HepG2 (cell line): ENCODE results near the gene DENND11. TPM values are rescaled to one million over a fixed set of nuclear protein-coding genes. Genes with fewer than 3 reads are reported as not detected.

Experiments
- ATAC-seq: fragments of 200-7000 bp; cut with Tn5 transposase; 3 replicates; pipeline ENCODE4 v1.9.1; 2020; ENCODE audit warnings: mild to moderate bottlenecking, moderate library complexity
- BruUV-seq: library from RNA; stranded (reverse); fragments of 400-500 nt; replicated peaks from 2 replicates; lab custom pipeline; 2021; lab: Mats Ljungman, UMichigan
- CTCF ChIA-PET: fragments of 300-600 bp; formaldehyde crosslinking; extraction: SDS; loops from one replicate; lab custom pipeline; 2021; ENCODE audit warnings: low total read pairs, inconsistent platforms, low intra/inter-chr PET ratio; lab: Yijun Ruan, JAX
- POLR2A ChIA-PET: fragments of 350-600 bp; sonication (Branson Sonifier 250); formaldehyde crosslinking; loops from one replicate; lab custom pipeline; 2020; ENCODE audit warnings: antibody characterized with exemption, inconsistent platforms; lab: Yijun Ruan, JAX
- DNase-seq: peaks from one replicate; pipeline ENCODE4 v3.0.0-alpha.2; 2015; ENCODE audit warnings: low spot score
- FAIRE-seq: peaks from 3 replicates; lab custom pipeline; 2011; peaks lifted over from hg19 to GRCh38; lab: Jason Lieb, UNC
- H2AFZ ChIP-seq: one replicate; pipeline ENCODE4 v1.6.1; 2011; ENCODE audit warnings: low read length, inconsistent platforms
- H3K27ac ChIP-seq: fragments of 300-600 bp; 3 replicates; pipeline ENCODE4 v1.8.0; 2011; ENCODE audit warnings: mixed run types, mild to moderate bottlenecking, mixed read lengths, low read length, inconsistent platforms; ENCODE audit not compliant: insufficient read depth; ENCODE audit errors: extremely low read length
- H3K27me3 ChIP-seq, 2 experiments: fragments of 200-600 bp in 1 of 2; 2 replicates in 1 of 2; 3 replicates in 1 of 2; pipeline versions ENCODE4 v1.6.0 to v1.8.0; 2011; ENCODE audit warnings: low read length in 2 of 2, mild to moderate bottlenecking in 2 of 2, moderate library complexity in 2 of 2, inconsistent platforms in 1 of 2; ENCODE audit not compliant: insufficient read depth in 2 of 2, control insufficient read depth in 1 of 2
- H3K36me3 ChIP-seq, 2 experiments: fragments of 200-600 bp in 1 of 2; replicated peaks in 1 of 2; 2 replicates in 1 of 2; 3 replicates in 1 of 2; pipeline versions ENCODE4 v1.5.1 to v1.8.0; 2011; ENCODE audit warnings: low read length in 2 of 2, inconsistent platforms in 1 of 2; ENCODE audit not compliant: insufficient read depth in 2 of 2, control insufficient read depth in 1 of 2
- H3K4me1 ChIP-seq: 2 replicates; pipeline ENCODE4 v1.5.1; 2012; ENCODE audit warnings: low read length, inconsistent platforms; ENCODE audit not compliant: insufficient read depth
- H3K4me2 ChIP-seq: 2 replicates; pipeline ENCODE4 v1.6.0; 2011; ENCODE audit warnings: low read depth, low read length, inconsistent platforms
- H3K4me3 ChIP-seq, 3 experiments: fragments of 200-600 bp in 1 of 3; sonication (generic), shearing (Covaris generic) in 1 of 3; replicated peaks in 1 of 3; 2 replicates each; pipeline ENCODE4 v1.5.1; 2011 to 2016; ENCODE audit warnings: low read length in 3 of 3, inconsistent platforms in 2 of 3, low read depth in 2 of 3, mild to moderate bottlenecking in 2 of 3, control low read depth in 1 of 3, mixed read lengths in 1 of 3; ENCODE audit not compliant: insufficient read depth in 1 of 3
- H3K79me2 ChIP-seq: one replicate; pipeline ENCODE4 v1.6.1; 2011; ENCODE audit warnings: low read length, inconsistent platforms; ENCODE audit not compliant: insufficient read depth
- H3K9ac ChIP-seq: 2 replicates; pipeline ENCODE4 v1.6.0; 2011; ENCODE audit warnings: mild to moderate bottlenecking, low read depth, low read length, inconsistent platforms; ENCODE audit not compliant: insufficient read depth
- H3K9me3 ChIP-seq: 2 replicates; pipeline ENCODE4 v1.5.1; 2012; ENCODE audit warnings: mild to moderate bottlenecking, low read length
- H4K20me1 ChIP-seq: 2 replicates; pipeline ENCODE4 v1.6.0; 2011; ENCODE audit warnings: inconsistent platforms, mild to moderate bottlenecking, low read length, moderate library complexity; ENCODE audit not compliant: insufficient read depth
- AGO2 ChIP-seq: fragments of 200-400 bp; formaldehyde crosslinking; optimal IDR thresholded peaks from 2 replicates; pipeline ENCODE3; 2017; ENCODE audit warnings: mild to moderate bottlenecking, low read depth, low read length, moderate library complexity
- ATF1 ChIP-seq: IDR thresholded peaks from 2 replicates; pipeline ENCODE4 v1.6.1; 2016; ENCODE audit warnings: mild to moderate bottlenecking, control low read depth
- JUN ChIP-seq: sonication (generic); formaldehyde crosslinking; IDR thresholded peaks from 2 replicates; pipeline ENCODE4 v1.4.0; 2020; ENCODE audit warnings: mild to moderate bottlenecking, missing genetic modification reagents
- NFE2 ChIP-seq: sonication (generic); formaldehyde crosslinking; IDR thresholded peaks from 2 replicates; pipeline ENCODE4 v1.4.0; 2020; ENCODE audit warnings: missing genetic modification reagents
- PHB2 ChIP-seq: fragments of 450-650 bp; IDR thresholded peaks from 2 replicates; pipeline ENCODE4 v1.6.1; 2018; ENCODE audit not compliant: partially characterized antibody
- STAG1 ChIP-seq: sonication (generic); formaldehyde crosslinking; IDR thresholded peaks from 2 replicates; pipeline ENCODE4 v1.4.0; 2020; ENCODE audit warnings: missing genetic modification reagents
- TP53 ChIP-seq: sonication (generic); formaldehyde crosslinking; conservative IDR thresholded peaks from 2 replicates; pipeline ENCODE4 v1.4.0; 2020; ENCODE audit warnings: missing genetic modification reagents
- ZNF232 ChIP-seq: sonication (generic); formaldehyde crosslinking; IDR thresholded peaks from 2 replicates; pipeline ENCODE4 v1.4.0; 2020; ENCODE audit warnings: missing genetic modification reagents, borderline replicate concordance
- ZNF331 ChIP-seq: sonication (generic); formaldehyde crosslinking; IDR thresholded peaks from 2 replicates; pipeline ENCODE4 v1.4.0; 2020; ENCODE audit warnings: missing genetic modification reagents
- ZNF335 ChIP-seq: sonication (generic); formaldehyde crosslinking; IDR thresholded peaks from 2 replicates; pipeline ENCODE4 v1.4.0; 2020; ENCODE audit warnings: missing genetic modification reagents
- ZNF33B ChIP-seq: sonication (generic); formaldehyde crosslinking; IDR thresholded peaks from 2 replicates; pipeline ENCODE4 v1.5.1; 2020; ENCODE audit warnings: mild to moderate bottlenecking, missing genetic modification reagents
- ZNF547 ChIP-seq: sonication (generic); formaldehyde crosslinking; IDR thresholded peaks from 2 replicates; pipeline ENCODE4 v1.5.1; 2020; ENCODE audit warnings: mild to moderate bottlenecking, missing genetic modification reagents
- WGBS: methylation state at CpG from one replicate; pipeline ENCODE4 v1.1.6; 2017; ENCODE audit warnings: low lambda C conversion rate; 5-methylcytosine and 5-hydroxymethylcytosine counted together
- in situ Hi-C: cut with HindIII; loops from 2 replicates; pipeline ENCODE4 v1.10.0; 2017; ENCODE audit warnings: low pct_unique_long_range_greater_than_20kb; ENCODE audit not compliant: extremely low pct_ligation_motif_present
- intact Hi-C: fragments of 100-400 bp; cut with micrococcal nuclease; formaldehyde crosslinking; loops from one replicate; pipeline ENCODE4 v1.10.0; 2022; ENCODE audit not compliant: unreplicated experiment
- polyA plus RNA-seq, 8 experiments: library from polyadenylated mRNA; depleted of rRNA in 3 of 8; stranded (reverse) in 7 of 8; unstranded in 1 of 8; fragments of >200 nt; fragmentation: Illumina TruSeq in 4 of 8; extraction: Trizol in 4 of 8; gene quantifications; 2 replicates each; pipeline versions ENCODE4 v1.2.1 to v1.2.3, GENCODE V29; 2011 to 2016; ENCODE audit warnings: low read depth in 4 of 8, missing spikeins in 1 of 8, mixed read lengths in 1 of 8; ENCODE audit not compliant: insufficient read depth in 1 of 8
- total RNA-seq, 5 experiments: library from RNA; depleted of rRNA; stranded (reverse); fragments of >200 nt; fragmentation: Illumina TruSeq; extraction: Trizol; gene quantifications; 2 replicates each; pipeline ENCODE4 v1.2.3, GENCODE V29; 2016; ENCODE audit warnings: low read depth in 1 of 5
- TF ChIP-seq, protein P1 (sequence below): sonication (generic); formaldehyde crosslinking; IDR thresholded peaks from 2 replicates; pipeline ENCODE4 v1.5.0; 2020; ENCODE audit warnings: mild to moderate bottlenecking, missing genetic modification reagents
- TF ChIP-seq, protein P2 (sequence below): sonication (generic); formaldehyde crosslinking; IDR thresholded peaks from 2 replicates; pipeline ENCODE4 v1.4.0; 2020; ENCODE audit warnings: missing genetic modification reagents, borderline replicate concordance
- TF ChIP-seq, protein P3 (sequence below): sonication (generic); formaldehyde crosslinking; IDR thresholded peaks from 2 replicates; pipeline ENCODE4 v1.8.1; 2023; ENCODE audit warnings: mild to moderate bottlenecking, moderate library complexity, missing genetic modification reagents
- TF ChIP-seq, protein P4 (sequence below): sonication (generic); formaldehyde crosslinking; IDR thresholded peaks from 2 replicates; pipeline ENCODE4 v1.4.0; 2020; ENCODE audit warnings: missing genetic modification reagents

Gene DENND11
- total and polyA plus RNA-seq, 2 of the 13 experiments (the other 11 are each of a cell fraction or from before 2014, with no cell fraction given) = 7.1 to 10.5 TPM

DNA sequence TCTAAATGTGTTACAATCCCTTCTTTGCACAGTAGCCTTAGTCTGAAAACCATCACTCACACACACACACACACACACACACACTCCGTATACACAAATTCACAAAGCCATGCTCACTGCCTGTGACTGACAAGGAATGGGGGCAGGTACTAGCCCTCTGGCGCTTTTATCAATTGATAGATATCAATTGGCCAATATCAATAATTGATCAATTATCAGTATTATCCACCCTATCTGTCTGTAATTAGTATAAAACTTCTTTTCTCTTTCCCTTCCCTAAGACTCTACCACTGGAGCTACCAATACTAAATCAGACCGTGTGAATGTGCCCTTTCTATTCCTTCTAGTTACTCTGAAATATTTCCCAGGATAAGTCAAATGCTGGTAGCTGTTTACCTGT lies 2.1 kb downstream of the DENND11 start:
- BruUV-seq = TSS peak; percentile 49
- FAIRE-seq (no peak), DNase-seq (no peak), ATAC-seq (no peak)
- ChIA-PET CTCF (no interaction called here), POLR2A (interaction anchor here (1.9 to 2.9 kb wide), 2 partner anchors 10 to 38 kb away, joined by 4 to 17 read pairs; partner anchors contain the start of gene SSBP1)
- Histone ChIP-seq H4K20me1 (0 out of 2 replicates have a peak, but pooled peaks cover 2% of the 10 kb centered on the region), H2AFZ (no peak overlapping the region), H3K4me1 (peaks cover 62% of the 10 kb centered on the region), H3K36me3 (no peaks in the 10 kb centered on the region), H3K27me3 (peaks cover 0 to 12% of the 10 kb centered on the region in 2 experiments; a peak in 3 of 5 replicates), H3K9me3 (no peaks in the 10 kb centered on the region), H3K79me2 (no peaks in the 10 kb centered on the region), H3K4me2 (no peak overlapping the region), H3K9ac (no peak overlapping the region), H3K27ac (no peak overlapping the region), H3K4me3 (no peak overlapping the region)
- WGBS = 89% methylated on average over 3 of the region's 3 CpGs
- intact Hi-C loops = no loop called here
- in situ Hi-C loops = no loop called here
- TF ChIP-seq ATF1 = no peak
- no peak for TF ChIP-seq ZNF33B
- TF ChIP-seq ZNF232 = no peak
- TF ChIP-seq PHB2 = no peak
- no peak for TF ChIP-seq NFE2
- TF ChIP-seq, protein P1, sequence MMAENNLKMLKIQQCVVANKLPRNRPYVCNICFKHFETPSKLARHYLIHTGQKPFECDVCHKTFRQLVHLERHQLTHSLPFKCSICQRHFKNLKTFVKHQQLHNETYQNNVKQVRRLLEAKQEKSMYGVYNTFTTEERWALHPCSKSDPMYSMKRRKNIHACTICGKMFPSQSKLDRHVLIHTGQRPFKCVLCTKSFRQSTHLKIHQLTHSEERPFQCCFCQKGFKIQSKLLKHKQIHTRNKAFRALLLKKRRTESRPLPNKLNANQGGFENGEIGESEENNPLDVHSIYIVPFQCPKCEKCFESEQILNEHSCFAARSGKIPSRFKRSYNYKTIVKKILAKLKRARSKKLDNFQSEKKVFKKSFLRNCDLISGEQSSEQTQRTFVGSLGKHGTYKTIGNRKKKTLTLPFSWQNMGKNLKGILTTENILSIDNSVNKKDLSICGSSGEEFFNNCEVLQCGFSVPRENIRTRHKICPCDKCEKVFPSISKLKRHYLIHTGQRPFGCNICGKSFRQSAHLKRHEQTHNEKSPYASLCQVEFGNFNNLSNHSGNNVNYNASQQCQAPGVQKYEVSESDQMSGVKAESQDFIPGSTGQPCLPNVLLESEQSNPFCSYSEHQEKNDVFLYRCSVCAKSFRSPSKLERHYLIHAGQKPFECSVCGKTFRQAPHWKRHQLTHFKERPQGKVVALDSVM = no peak
- TF ChIP-seq, protein P2, sequence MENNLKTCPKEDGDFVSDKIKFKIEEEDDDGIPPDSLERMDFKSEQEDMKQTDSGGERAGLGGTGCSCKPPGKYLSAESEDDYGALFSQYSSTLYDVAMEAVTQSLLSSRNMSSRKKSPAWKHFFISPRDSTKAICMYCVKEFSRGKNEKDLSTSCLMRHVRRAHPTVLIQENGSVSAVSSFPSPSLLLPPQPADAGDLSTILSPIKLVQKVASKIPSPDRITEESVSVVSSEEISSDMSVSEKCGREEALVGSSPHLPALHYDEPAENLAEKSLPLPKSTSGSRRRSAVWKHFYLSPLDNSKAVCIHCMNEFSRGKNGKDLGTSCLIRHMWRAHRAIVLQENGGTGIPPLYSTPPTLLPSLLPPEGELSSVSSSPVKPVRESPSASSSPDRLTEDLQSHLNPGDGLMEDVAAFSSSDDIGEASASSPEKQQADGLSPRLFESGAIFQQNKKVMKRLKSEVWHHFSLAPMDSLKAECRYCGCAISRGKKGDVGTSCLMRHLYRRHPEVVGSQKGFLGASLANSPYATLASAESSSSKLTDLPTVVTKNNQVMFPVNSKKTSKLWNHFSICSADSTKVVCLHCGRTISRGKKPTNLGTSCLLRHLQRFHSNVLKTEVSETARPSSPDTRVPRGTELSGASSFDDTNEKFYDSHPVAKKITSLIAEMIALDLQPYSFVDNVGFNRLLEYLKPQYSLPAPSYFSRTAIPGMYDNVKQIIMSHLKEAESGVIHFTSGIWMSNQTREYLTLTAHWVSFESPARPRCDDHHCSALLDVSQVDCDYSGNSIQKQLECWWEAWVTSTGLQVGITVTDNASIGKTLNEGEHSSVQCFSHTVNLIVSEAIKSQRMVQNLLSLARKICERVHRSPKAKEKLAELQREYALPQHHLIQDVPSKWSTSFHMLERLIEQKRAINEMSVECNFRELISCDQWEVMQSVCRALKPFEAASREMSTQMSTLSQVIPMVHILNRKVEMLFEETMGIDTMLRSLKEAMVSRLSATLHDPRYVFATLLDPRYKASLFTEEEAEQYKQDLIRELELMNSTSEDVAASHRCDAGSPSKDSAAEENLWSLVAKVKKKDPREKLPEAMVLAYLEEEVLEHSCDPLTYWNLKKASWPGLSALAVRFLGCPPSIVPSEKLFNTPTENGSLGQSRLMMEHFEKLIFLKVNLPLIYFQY (CRISPR knock-in tag) = no peak
- TF ChIP-seq ZNF331 = no peak
- TF ChIP-seq ZNF335 (CRISPR knock-in tag) = no peak
- TF ChIP-seq JUN (CRISPR knock-in tag) = no peak
- TF ChIP-seq AGO2 = no peak
- no peak for TF ChIP-seq TP53 (CRISPR knock-in tag)
- TF ChIP-seq, protein P3, sequence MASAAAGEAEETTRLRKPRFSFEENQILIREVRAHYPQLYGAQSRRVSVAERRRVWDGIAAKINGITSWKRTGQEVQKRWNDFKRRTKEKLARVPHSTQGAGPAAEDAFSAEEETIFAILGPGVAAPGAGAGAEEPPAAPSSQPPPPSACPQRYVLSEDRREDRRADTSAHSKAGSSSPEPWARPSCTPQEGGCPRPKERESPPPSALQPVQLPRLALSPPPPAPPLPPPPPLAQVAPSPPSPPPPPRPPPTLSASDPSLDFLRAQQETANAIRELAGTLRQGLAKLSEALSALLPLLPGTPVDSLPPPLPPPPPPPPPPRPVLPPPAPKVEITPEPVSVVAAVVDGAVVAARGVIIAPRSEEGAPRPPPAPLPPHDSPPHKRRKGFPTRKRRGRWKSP (CRISPR knock-in tag) = no peak
- no peak for TF ChIP-seq STAG1 (CRISPR knock-in tag)
- TF ChIP-seq ZNF547 (CRISPR knock-in tag) = no peak
- TF ChIP-seq, protein P4, sequence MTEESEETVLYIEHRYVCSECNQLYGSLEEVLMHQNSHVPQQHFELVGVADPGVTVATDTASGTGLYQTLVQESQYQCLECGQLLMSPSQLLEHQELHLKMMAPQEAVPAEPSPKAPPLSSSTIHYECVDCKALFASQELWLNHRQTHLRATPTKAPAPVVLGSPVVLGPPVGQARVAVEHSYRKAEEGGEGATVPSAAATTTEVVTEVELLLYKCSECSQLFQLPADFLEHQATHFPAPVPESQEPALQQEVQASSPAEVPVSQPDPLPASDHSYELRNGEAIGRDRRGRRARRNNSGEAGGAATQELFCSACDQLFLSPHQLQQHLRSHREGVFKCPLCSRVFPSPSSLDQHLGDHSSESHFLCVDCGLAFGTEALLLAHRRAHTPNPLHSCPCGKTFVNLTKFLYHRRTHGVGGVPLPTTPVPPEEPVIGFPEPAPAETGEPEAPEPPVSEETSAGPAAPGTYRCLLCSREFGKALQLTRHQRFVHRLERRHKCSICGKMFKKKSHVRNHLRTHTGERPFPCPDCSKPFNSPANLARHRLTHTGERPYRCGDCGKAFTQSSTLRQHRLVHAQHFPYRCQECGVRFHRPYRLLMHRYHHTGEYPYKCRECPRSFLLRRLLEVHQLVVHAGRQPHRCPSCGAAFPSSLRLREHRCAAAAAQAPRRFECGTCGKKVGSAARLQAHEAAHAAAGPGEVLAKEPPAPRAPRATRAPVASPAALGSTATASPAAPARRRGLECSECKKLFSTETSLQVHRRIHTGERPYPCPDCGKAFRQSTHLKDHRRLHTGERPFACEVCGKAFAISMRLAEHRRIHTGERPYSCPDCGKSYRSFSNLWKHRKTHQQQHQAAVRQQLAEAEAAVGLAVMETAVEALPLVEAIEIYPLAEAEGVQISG (CRISPR knock-in tag) = no peak
